ENCODE data around the gene LYPD4.
A peak's percentile ranks its signal among the peaks of the same experiment; 100 is the strongest.
"Not testable (repeated sequence)": the region's sequence is repeated elsewhere in the genome, so short reads cannot be mapped to it uniquely, and the experiment has no call there.

The LYPD4 gene

DNA sequence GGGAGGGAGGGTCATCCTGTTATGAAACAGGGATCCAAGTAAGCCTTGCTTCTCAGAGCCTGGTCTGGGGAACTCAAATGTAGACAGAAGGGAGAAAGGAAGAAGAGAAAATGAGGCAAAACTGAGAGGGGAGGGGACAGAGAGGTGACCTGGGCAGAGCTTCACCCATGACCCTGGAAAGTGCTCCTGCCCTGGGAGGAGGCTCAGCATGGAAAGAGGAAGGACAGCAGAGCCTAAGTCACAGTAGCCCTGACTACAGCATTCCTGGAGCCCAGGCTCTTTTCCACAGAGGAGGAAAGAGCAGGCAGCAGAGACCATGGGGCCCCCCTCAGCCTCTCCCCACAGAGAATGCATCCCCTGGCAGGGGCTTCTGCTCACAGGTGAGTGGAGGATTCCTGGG, 48.1 kb downstream of the LYPD4 start, which contains the start of gene CEACAM3:
Gene CEACAM3 (plus strand): TSS at position 226 of the 400 bp plus-strand sequence. CDS start 91 bp downstream, at position 317.
- DNase-seq, result no peak

- peak; percentile 73 for DNase-seq
Measured at GRCh38 chr19:41795031-41795461, 49.4 kb downstream of the LYPD4 start.

GRCh38 chr19:41793414-41793727, 51.1 kb downstream of the LYPD4 start:
- DNase-seq, result no peak

GRCh38 chr19:41792513-41793413, 51.7 kb downstream of the LYPD4 start:
- peak; percentile 54 for DNase-seq

DNA sequence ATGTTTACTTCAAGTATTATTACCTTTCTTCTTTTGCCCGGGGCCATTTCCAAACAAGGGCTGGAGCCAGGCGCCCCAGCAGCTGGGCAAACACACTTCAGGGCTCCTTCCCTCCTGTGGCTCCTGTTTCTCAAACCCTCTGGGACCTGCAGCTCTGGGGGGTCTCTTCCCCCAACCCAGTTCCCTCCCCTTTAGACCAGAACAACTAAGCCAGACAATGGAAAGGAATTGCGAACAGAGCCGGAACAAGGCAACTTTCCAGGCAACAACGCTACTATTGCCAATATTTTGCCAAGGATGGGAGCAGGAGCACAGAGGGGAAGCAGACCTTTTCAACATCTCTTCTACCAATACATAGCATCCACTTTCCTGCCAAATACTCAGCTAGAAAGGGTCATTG, 55.4 kb downstream of the LYPD4 start:
- not testable (repeated sequence) for DNase-seq

GRCh38 chr19:41788518-41788917, 56.0 kb downstream of the LYPD4 start:
- DNase-seq, result not testable (repeated sequence)

Measured in activated CD4-positive, alpha-beta T cell treated with anti-CD3 and anti-CD28 coated beads, Interleukin-10, Interleukin-2, amounts not matched to agents 100 ng/mL and 50 ng/mL, durations not matched to agents 16 hours and 8 hours (primary cell).